Measurements from ENCODE around the gene CLDN6. TPM values are rescaled to one million over a fixed set of nuclear protein-coding genes. Genes with fewer than 3 reads are reported as not detected.

CLDN6 gene
- total and polyA plus RNA-seq, 2 donors (not counting 1 experiment from before 2014, with no cell fraction given), result 0.03 TPM; not detected in 1

DNA sequence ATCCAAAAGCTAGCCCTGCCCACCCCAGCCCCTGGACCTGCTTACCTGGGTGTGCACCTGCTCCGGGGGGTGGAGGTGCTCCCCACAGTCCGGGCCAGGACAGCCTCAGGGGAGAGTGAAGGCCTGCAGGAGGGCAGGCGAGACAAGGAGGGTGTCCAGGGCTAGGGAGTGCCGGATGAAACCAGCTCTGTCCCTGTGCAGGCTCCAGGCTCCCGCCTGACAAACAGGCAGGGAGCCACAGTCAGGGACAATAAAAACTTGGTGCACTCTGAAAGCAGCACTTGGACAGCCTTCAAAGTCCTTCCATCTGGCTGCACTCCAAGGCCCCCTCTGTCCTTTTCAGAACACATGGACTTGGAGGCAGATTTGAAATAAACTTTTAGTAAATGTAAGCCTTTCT lies 44.9 kb downstream of the CLDN6 start:
- Histone ChIP-seq H3K27me3 (ENCODE audit: control insufficient read depth, insufficient read depth, low read length) (no peaks in the 10 kb centered on the region), H3K9me3 (ENCODE audit: control insufficient read depth, insufficient read depth, low read depth, low read length) (no peaks in the 10 kb centered on the region), H3K4me3 (replicated peaks in 1 of 4; ENCODE audit: control extremely low read depth in 1 of 4, insufficient read depth in 1 of 4, low read depth in 3 of 4, low read length in 4 of 4) (no peak overlapping the region), H3K27ac (ENCODE audit: insufficient read depth, low read length) (no peak overlapping the region), H3K4me2 (ENCODE audit: extremely low read depth, insufficient read depth, low read length) (no peak overlapping the region), H2AFZ (ENCODE audit: low read length) (no peak overlapping the region), H4K20me1 (ENCODE audit: control insufficient read depth, extremely low read depth, insufficient read depth, low read length) (no peaks in the 10 kb centered on the region), H3K4me1 (ENCODE audit: control insufficient read depth, extremely low read depth, insufficient read depth, low read length) (no peaks in the 10 kb centered on the region), H3K9ac (ENCODE audit: insufficient read depth, low read length) (no peak overlapping the region), H3K36me3 (ENCODE audit: control insufficient read depth, insufficient read depth, low read length) (peaks cover 2% of the 10 kb centered on the region), H3K79me2 (ENCODE audit: control insufficient read depth, insufficient read depth, low read length) (no peaks in the 10 kb centered on the region)
- DNase-seq (ENCODE audit: low read depth in 2 of 2), result no peak
- TF ChIP-seq, protein P1, sequence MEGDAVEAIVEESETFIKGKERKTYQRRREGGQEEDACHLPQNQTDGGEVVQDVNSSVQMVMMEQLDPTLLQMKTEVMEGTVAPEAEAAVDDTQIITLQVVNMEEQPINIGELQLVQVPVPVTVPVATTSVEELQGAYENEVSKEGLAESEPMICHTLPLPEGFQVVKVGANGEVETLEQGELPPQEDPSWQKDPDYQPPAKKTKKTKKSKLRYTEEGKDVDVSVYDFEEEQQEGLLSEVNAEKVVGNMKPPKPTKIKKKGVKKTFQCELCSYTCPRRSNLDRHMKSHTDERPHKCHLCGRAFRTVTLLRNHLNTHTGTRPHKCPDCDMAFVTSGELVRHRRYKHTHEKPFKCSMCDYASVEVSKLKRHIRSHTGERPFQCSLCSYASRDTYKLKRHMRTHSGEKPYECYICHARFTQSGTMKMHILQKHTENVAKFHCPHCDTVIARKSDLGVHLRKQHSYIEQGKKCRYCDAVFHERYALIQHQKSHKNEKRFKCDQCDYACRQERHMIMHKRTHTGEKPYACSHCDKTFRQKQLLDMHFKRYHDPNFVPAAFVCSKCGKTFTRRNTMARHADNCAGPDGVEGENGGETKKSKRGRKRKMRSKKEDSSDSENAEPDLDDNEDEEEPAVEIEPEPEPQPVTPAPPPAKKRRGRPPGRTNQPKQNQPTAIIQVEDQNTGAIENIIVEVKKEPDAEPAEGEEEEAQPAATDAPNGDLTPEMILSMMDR (conservative IDR thresholded peaks at IDR 0.05 in 1 of 2, IDR thresholded peaks at IDR 0.05 in 1 of 2; ENCODE audit: low read depth in 1 of 2, low read length in 2 of 2), result no peak
- no peak for TF ChIP-seq EZH2 (IDR thresholded peaks at IDR 0.05; ENCODE audit: low read length, missing control alignments)

DNA sequence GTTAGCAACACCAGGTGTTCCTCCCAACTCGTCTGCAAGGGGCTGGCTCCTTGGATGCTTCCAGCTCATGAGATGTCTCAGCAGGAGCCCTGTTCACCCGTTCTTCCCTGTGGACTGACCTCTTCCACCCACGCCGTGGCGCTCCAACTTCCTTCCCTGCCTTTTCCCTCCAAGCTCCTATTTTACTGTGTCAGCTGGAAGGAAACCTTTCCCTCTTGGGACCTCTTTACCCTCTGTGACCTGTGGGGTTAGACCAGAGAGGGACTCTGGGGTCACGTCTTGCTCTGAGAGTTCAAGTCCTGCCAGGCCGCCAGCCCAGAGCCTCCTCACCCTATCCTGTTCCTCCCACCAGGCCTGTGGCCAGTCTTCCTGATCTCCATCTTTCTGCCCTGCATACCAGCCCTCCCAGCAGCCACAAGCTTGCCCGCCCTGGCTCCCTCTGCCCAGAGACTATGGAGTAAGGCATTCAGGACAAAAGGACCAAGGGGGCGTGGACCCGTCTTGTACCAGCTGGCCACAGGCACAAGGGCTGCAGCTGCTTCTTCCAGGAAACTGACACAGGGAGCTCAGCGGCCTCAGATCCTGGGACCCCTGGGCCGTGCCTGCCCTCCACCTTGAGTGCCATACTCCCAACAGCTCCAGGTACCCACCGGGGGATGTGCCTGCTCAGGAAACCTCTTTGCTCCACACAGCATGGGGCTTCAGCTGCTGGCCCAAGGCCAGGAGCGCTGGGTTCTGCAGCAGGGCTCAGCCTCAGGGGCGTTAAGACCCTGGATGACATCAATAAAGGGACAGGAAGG lies 45.8 kb downstream of the CLDN6 start:
- H4K20me1 ChIP-seq (ENCODE audit: control insufficient read depth, extremely low read depth, insufficient read depth, low read length), result no peaks in the 10 kb centered on the region
- H2AFZ ChIP-seq (ENCODE audit: low read length), result no peak overlapping the region
- H3K4me3 ChIP-seq (replicated peaks in 1 of 4; ENCODE audit: control extremely low read depth in 1 of 4, insufficient read depth in 1 of 4, low read depth in 3 of 4, low read length in 4 of 4), result no peak overlapping the region
- H3K27me3 ChIP-seq (ENCODE audit: control insufficient read depth, insufficient read depth, low read length), result peaks cover 9% of the 10 kb centered on the region
- no peaks in the 10 kb centered on the region for H3K79me2 ChIP-seq (ENCODE audit: control insufficient read depth, insufficient read depth, low read length)
- H3K4me2 ChIP-seq (ENCODE audit: extremely low read depth, insufficient read depth, low read length), result no peak overlapping the region
- H3K36me3 ChIP-seq (ENCODE audit: control insufficient read depth, insufficient read depth, low read length), result peaks cover 2% of the 10 kb centered on the region
- no peak for DNase-seq (ENCODE audit: low read depth in 2 of 2)
- no peak overlapping the region for H3K27ac ChIP-seq (ENCODE audit: insufficient read depth, low read length)
- TF ChIP-seq, protein P1 (conservative IDR thresholded peaks at IDR 0.05 in 1 of 2, IDR thresholded peaks at IDR 0.05 in 1 of 2; ENCODE audit: low read depth in 1 of 2, low read length in 2 of 2), result no peak
- TF ChIP-seq EZH2 (IDR thresholded peaks at IDR 0.05; ENCODE audit: low read length, missing control alignments), result no peak
- no peaks in the 10 kb centered on the region for H3K9me3 ChIP-seq (ENCODE audit: control insufficient read depth, insufficient read depth, low read depth, low read length)
- no peak overlapping the region for H3K9ac ChIP-seq (ENCODE audit: insufficient read depth, low read length)
- no peaks in the 10 kb centered on the region for H3K4me1 ChIP-seq (ENCODE audit: control insufficient read depth, extremely low read depth, insufficient read depth, low read length)

DNA sequence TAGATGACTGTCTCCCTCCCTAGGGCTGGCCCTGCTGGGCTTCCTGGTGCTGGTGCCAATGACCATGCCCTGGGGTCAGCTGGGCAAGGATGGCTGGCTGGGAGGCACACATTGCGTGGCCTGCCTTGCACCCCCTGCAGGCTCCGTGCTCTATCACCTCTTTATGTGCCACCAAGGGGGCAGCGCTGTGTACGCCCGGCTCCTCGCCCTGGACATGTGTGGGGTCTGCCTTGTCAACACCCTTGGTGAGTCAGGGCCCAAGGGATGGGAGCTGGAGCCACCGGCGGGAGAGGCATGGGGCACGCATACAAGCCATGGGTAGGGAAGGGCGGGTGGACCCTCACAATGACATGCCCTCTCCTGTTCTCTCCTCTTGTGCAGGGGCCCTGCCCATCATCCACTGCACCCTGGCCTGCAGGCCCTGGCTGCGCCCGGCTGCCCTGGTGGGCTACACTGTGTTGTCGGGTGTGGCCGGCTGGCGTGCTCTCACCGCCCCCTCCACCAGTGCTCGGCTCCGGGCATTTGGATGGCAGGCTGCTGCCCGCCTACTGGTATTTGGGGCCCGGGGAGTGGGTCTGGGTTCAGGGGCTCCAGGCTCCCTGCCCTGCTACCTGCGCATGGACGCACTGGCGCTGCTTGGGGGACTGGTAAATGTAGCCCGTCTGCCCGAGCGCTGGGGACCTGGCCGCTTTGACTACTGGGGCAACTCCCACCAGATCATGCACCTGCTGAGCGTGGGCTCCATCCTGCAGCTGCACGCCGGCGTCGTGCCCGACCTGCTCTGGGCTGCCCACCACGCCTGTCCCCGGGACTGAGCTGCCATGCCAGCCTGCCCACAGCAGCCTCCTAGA lies 46.6 kb downstream of the CLDN6 start:
- H3K27ac ChIP-seq (ENCODE audit: insufficient read depth, low read length), result no peak overlapping the region

More for the DNA sequence above, 46.6 kb downstream of the CLDN6 start:
- Histone ChIP-seq H4K20me1 (ENCODE audit: control insufficient read depth, extremely low read depth, insufficient read depth, low read length) (no peaks in the 10 kb centered on the region), H3K36me3 (ENCODE audit: control insufficient read depth, insufficient read depth, low read length) (no peaks in the 10 kb centered on the region), H3K9ac (ENCODE audit: insufficient read depth, low read length) (no peak overlapping the region), H3K9me3 (ENCODE audit: control insufficient read depth, insufficient read depth, low read depth, low read length) (no peaks in the 10 kb centered on the region), H3K79me2 (ENCODE audit: control insufficient read depth, insufficient read depth, low read length) (no peaks in the 10 kb centered on the region), H2AFZ (ENCODE audit: low read length) (no peak overlapping the region), H3K27me3 (ENCODE audit: control insufficient read depth, insufficient read depth, low read length) (peaks cover 16% of the 10 kb centered on the region), H3K4me2 (ENCODE audit: extremely low read depth, insufficient read depth, low read length) (no peak overlapping the region), H3K4me3 (replicated peaks in 1 of 4; ENCODE audit: control extremely low read depth in 1 of 4, insufficient read depth in 1 of 4, low read depth in 3 of 4, low read length in 4 of 4) (no peak overlapping the region), H3K4me1 (ENCODE audit: control insufficient read depth, extremely low read depth, insufficient read depth, low read length) (no peaks in the 10 kb centered on the region)
- no peak for DNase-seq (ENCODE audit: low read depth in 2 of 2)
- TF ChIP-seq EZH2 (IDR thresholded peaks at IDR 0.05; ENCODE audit: low read length, missing control alignments), result no peak
- TF ChIP-seq, protein P1 (conservative IDR thresholded peaks at IDR 0.05 in 1 of 2, IDR thresholded peaks at IDR 0.05 in 1 of 2; ENCODE audit: low read depth in 1 of 2, low read length in 2 of 2), result no peak
